Right cardiac atrium (tissue), 5 donors: ENCODE results near the gene GAREM1. TPM values are rescaled to one million over a fixed set of nuclear protein-coding genes. Genes with fewer than 3 reads are reported as not detected.

Experiments
- ATAC-seq, 2 donors: fragments of 200-7000 bp; cut with Tn5 transposase; one replicate each; pipeline versions ENCODE4 v1.8.0 to v1.9.1; 2020; ENCODE audit warnings: moderate library complexity in 2 of 2, mild to moderate bottlenecking in 1 of 2
- DNase-seq, 3 donors: peaks; one replicate each; pipeline ENCODE4 v3.0.0-alpha.2; 2020
- H3K27ac ChIP-seq: one replicate; pipeline ENCODE4 v1.5.1; 2013; ENCODE audit warnings: mild to moderate bottlenecking, low read length, control low read depth, moderate library complexity
- H3K27me3 ChIP-seq: one replicate; pipeline ENCODE4 v1.6.1; 2013; ENCODE audit not compliant: control insufficient read depth, insufficient read depth
- H3K4me1 ChIP-seq: one replicate; pipeline ENCODE4 v1.6.1; 2013; ENCODE audit warnings: low read length; ENCODE audit not compliant: control insufficient read depth, insufficient read depth
- H3K4me3 ChIP-seq: one replicate; pipeline ENCODE4 v1.5.1; 2013; ENCODE audit warnings: low read length, control low read depth
- H3K9me3 ChIP-seq: one replicate; pipeline ENCODE4 v1.6.1; 2013; ENCODE audit warnings: low read length; ENCODE audit not compliant: control insufficient read depth
- WGBS: extraction: QIAGEN DNeasy Blood & Tissue Kit; methylation state at CpG from one replicate; pipeline ENCODE4 v1.1.7; 2013; 5-methylcytosine and 5-hydroxymethylcytosine counted together
- intact Hi-C, 4 donors: fragments of 100-400 bp; cut with DNase I; formaldehyde crosslinking; loops; one replicate each; pipeline versions ENCODE4 v1.11.0 to v1.14.0; 2022 to 2023
- polyA plus RNA-seq: library from polyadenylated mRNA; stranded (reverse); fragments of 200-250 nt; gene quantifications from one replicate; pipeline ENCODE4 v1.2.3, GENCODE V29; 2013
- total RNA-seq, 4 donors: library from RNA; stranded (reverse); fragmentation: NEBNext Ultra II Directional; extraction: Animal tissue kit (Norgen Biotek cat#: 25700); gene quantifications; one replicate each; pipeline ENCODE4 v1.2.1, GENCODE V29; 2021
- donor health status: healthy with polysubstance abuse.
- donor health status: DM: no; HTN: yes; CAD: no.
- donor health status: DM: no; HTN: no; CAD: no.
- donor health status: DM: no; HTN: yes; CAD: no; lungs with severe emphysema.
- donor health status: DM: yes; HTN: yes; CAD: no.

The GAREM1 gene
- total and polyA plus RNA-seq, 5 donors = 2.9 to 14.8 (median 12.7) TPM

DNA sequence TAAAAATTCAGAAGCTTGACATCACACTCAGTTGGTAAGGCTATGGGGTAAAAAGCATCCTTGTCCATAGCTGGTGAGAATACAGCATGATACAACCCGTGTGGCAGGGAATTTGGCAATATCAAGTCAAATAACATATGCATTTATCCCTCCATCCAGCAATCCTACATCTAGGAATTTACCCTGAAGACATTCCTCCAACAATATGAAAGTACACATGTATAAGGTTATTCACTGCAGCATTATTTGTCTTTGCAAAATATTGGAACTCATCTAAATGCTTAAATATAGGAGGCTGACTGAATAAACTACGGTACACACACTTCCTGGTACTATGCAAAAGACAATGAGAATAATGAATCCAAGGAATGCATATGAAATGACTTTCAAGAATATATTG is 179.9 kb downstream of the GAREM1 start:
- H3K27ac ChIP-seq = no peak overlapping the region
- peaks cover 2% of the 10 kb centered on the region for H3K4me1 ChIP-seq
- WGBS = 70% methylated on average over 2 of the region's 2 CpGs
- H3K9me3 ChIP-seq = no peaks in the 10 kb centered on the region
- H3K27me3 ChIP-seq = no peaks in the 10 kb centered on the region
- intact Hi-C loops = no loop called here
- ATAC-seq = no peak
- no peak for DNase-seq
- H3K4me3 ChIP-seq = no peak overlapping the region

DNA sequence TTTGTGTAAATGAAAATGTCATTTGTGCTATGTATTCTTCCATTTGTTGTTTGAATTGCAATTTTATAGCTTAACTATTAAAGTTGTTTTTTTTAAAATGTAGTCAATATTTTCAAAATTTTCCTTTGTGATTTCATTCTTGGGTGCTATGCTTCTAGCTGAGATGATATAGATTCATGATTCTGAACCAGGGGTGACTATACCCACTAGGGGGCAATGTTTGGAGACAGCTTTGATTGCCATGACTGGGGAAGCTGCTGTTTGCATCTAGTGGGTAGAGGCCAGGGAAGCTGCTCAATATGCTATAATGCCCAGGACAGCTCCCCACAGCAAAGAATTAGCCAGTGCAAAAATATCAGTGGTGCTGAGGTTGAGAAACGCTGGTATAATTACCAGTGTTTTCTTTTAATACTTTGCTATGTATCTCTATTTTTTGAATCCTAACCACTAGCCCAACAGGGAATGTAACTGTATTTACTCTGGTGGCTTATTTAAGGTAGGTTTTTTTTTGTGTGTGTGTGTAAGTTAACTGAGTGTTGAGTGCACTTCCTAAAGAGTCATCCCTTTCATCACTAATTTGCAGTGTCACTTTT is 181.1 kb downstream of the GAREM1 start:
- no peaks in the 10 kb centered on the region for H3K9me3 ChIP-seq
- H3K27ac ChIP-seq = no peak overlapping the region
- intact Hi-C loops = loop anchor here in 2 of 4 donors (5.0 kb wide), 2 partner anchors 178 to 183 kb away; partner anchors contain the start of gene GAREM1 (in 1 of the 2)
- no peak overlapping the region for H3K4me3 ChIP-seq
- ATAC-seq (peak; percentile 61 to 62), DNase-seq (peak in 1 of 3 donors; percentile 27)
- WGBS = 23% methylated on average over 1 of the region's 1 CpG
- H3K27me3 ChIP-seq = no peaks in the 10 kb centered on the region
- H3K4me1 ChIP-seq = peaks cover 2% of the 10 kb centered on the region

DNA sequence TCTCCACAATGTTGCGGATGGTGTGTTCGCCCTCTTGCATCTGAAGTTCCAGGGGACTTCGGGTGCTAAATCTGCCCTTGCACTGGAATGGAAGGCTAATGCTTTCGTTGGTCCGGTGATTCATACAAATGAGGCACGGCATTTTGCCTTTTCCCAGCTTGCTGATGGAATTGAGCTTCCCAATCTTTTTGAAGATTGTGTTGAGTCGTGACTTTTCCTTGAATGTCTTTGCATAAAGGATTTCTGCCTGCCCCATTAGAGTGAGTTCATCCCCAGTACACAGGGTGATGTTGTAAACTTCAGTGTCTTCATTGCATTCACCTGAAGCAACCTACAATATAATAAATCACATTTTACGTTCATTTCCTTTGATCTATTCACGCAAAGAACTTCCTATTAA is 182.8 kb downstream of the GAREM1 start:
- DNase-seq (no peak), ATAC-seq (no peak)
- 93% methylated on average over 9 of the region's 9 CpGs for WGBS
- H3K4me3 ChIP-seq = no peak overlapping the region
- intact Hi-C loops = loop anchor here in 2 of 4 donors (5.0 kb wide), 2 partner anchors 179 to 184 kb away; partner anchors contain the start of gene GAREM1 (in 1 of the 2)
- H3K27me3 ChIP-seq = no peaks in the 10 kb centered on the region
- H3K27ac ChIP-seq = no peak overlapping the region
- H3K4me1 ChIP-seq = peaks cover 3% of the 10 kb centered on the region
- H3K9me3 ChIP-seq = no peaks in the 10 kb centered on the region

DNA sequence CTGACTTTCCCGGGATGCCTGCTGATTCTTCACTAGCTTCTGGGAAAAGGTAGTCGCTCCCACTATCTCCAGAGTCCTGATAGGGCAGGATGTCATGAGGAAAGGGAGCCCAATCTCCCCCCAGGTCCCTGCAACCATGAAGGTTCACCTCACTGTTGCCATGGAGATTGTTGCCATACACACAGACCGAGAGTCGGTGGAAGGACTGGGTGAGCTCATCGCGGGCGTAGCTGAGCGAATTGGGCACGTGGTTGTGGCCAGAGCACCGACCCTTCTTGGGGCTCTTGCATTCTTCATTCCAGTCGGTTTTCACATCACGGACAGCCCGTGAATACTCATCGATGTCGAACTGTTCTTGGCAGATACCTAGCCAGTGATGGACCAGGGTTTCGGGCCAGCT is 183.4 kb downstream of the GAREM1 start:
- H3K27me3 ChIP-seq = no peaks in the 10 kb centered on the region
- H3K9me3 ChIP-seq = no peaks in the 10 kb centered on the region
- intact Hi-C loops = loop anchor here in 2 of 4 donors (5.0 kb wide), 2 partner anchors 180 to 185 kb away; partner anchors contain the start of gene GAREM1 (in 1 of the 2)
- peaks cover 3% of the 10 kb centered on the region for H3K4me1 ChIP-seq
- H3K4me3 ChIP-seq = no peak overlapping the region
- DNase-seq (peak; percentile 40 to 63 (median 62)), ATAC-seq (peak in 1 of 2 donors; percentile 43)
- no peak overlapping the region for H3K27ac ChIP-seq
- WGBS = 72% methylated on average over 16 of the region's 16 CpGs

DNA sequence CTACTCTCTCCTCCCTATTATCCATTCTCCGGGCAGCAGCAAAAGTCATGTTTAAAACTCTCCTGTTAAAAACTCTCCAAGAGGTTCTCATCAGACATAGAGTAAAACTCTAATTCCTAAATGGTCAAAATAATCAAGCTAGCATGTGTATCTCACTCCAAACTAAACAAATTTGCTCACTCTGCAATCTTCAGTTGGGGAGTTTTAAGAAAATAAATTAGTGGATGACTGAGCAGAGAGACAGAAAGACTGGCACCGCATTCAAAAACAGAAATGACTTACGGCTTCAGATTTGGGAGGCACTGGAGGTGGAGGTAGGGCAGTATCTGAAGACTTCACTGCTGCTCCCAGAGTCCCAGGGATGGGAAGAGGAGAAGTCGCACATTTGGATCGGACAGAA is 183.9 kb downstream of the GAREM1 start:
- Histone ChIP-seq H3K9me3 (no peaks in the 10 kb centered on the region), H3K27ac (peak overlapping the region; percentile 14), H3K4me1 (peaks cover 3% of the 10 kb centered on the region), H3K4me3 (no peak overlapping the region), H3K27me3 (no peaks in the 10 kb centered on the region)
- no peak for ATAC-seq
- 70% methylated on average over 5 of the region's 5 CpGs for WGBS
- no peak for DNase-seq
- intact Hi-C loops = loop anchor here in 2 of 4 donors (5.0 kb wide), 2 partner anchors 181 to 186 kb away; partner anchors contain the start of gene GAREM1 (in 1 of the 2)

DNA sequence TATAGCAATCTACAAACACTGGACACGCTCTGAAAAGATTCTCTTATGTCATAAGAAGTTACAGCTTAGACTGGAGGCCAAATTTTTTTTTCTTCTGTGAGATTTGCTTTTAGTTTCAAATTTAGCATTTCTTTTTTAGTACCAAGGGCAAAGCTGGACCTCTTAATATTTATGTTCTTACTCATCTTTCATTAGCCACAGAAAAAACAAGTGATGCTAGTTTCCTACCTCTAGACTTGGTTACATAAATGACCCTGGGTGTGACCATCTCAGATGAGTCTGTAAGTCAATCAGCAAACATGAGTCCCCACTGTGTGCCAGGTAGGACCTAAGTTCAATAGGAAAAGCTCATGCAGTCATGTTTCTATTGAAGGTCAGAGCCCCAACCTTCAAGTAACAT is 186.4 kb downstream of the GAREM1 start:
- Histone ChIP-seq H3K27me3 (no peaks in the 10 kb centered on the region), H3K4me3 (no peak overlapping the region), H3K27ac (no peak overlapping the region), H3K4me1 (peaks cover 3% of the 10 kb centered on the region), H3K9me3 (no peaks in the 10 kb centered on the region)
- intact Hi-C loops = no loop called here
- 72% methylated on average over 1 of the region's 1 CpG for WGBS
- DNase-seq = no peak
- ATAC-seq = no peak

DNA sequence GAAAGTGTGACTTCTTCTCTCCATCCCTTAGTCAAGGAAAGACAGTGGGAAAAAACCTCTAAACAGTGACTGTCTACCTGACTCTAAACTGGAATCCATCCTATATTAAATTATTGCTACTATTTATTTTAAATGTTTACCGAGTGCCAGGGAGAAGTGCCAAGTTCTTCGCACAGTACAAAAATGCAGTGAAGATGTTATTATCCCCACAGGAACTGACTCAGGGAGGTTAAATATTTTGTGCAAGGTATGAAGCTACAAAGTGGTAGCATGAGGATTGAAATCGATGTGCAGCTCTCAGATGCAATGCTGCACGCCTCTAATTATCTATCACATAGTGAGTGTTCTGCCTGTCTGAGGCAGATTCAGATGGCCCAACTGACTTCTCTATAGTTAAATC is 189.8 kb downstream of the GAREM1 start:
- intact Hi-C loops = no loop called here
- Histone ChIP-seq H3K4me3 (no peak overlapping the region), H3K27me3 (no peaks in the 10 kb centered on the region), H3K27ac (no peak overlapping the region), H3K4me1 (peaks cover 1% of the 10 kb centered on the region), H3K9me3 (no peaks in the 10 kb centered on the region)
- no peak for ATAC-seq
- 85% methylated on average over 4 of the region's 4 CpGs for WGBS
- no peak for DNase-seq

DNA sequence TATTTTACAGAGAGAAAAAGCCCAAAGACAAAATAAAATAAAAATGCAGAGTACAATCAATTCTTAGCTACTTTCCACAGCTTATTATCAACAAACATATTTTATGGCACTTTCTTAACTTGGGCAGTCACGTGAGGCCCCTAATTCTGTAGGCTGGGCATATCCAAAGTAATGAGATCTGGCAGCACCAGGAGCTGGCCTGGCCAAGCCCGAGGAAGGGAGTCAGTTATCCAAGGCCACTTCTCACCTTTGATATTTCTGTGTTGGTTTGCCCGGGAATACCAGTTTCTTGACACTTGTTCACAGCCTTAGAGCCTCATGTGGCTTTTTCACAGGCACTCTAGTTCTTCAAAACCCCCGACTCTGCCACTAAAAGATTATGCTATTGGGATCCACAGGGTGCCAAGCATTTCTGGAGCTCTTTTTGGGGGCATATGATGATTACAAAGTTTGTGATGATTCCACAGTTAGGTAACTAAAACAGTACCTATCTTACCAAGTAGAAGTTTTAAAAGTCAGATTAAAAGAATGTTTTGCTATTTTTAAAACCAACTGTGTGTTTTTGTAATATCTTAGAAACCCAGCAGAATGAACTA is 190.4 kb downstream of the GAREM1 start:
- Histone ChIP-seq H3K9me3 (no peaks in the 10 kb centered on the region), H3K27me3 (no peaks in the 10 kb centered on the region), H3K4me3 (no peak overlapping the region), H3K27ac (no peak overlapping the region), H3K4me1 (peaks cover 1% of the 10 kb centered on the region)
- DNase-seq (peak in 1 of 3 donors; percentile 29), ATAC-seq (peak in 1 of 2 donors; percentile 26)
- intact Hi-C loops = no loop called here
- WGBS = 45% methylated on average over 4 of the region's 4 CpGs

DNA sequence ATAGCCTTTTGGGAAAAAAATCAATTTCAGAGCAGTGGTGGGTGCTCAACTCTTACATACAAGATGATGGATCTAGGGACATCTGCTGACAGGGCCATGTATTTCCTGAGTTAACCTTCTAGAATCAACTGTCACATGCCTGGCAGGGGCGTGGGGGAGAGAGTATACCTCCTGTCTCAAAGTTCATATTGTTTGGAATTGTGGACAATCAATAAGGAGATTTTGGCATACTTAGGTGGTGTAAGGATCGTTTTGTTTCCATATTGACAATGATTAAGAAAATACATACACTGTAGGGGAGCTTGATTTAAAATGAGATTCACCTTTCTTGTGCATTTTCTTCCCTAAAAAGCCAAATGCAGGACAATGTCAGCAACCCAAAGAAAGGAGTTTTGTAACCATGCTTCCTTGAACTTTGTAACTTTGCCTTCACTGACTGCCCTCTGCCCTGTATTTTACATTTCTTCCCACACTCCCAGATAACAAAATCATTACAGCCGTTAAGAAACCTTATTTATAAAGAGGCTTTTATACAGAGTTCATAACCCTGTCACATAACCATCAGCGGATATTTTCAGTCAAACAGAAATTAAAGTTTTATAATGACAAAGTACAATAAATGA is 192.4 kb downstream of the GAREM1 start:
- Histone ChIP-seq H3K4me3 (no peak overlapping the region), H3K27ac (no peak overlapping the region), H3K27me3 (no peaks in the 10 kb centered on the region), H3K4me1 (no peaks in the 10 kb centered on the region), H3K9me3 (no peaks in the 10 kb centered on the region)
- intact Hi-C loops = no loop called here
- WGBS = 66% methylated on average over 4 of the region's 4 CpGs
- no peak for ATAC-seq
- no peak for DNase-seq

DNA sequence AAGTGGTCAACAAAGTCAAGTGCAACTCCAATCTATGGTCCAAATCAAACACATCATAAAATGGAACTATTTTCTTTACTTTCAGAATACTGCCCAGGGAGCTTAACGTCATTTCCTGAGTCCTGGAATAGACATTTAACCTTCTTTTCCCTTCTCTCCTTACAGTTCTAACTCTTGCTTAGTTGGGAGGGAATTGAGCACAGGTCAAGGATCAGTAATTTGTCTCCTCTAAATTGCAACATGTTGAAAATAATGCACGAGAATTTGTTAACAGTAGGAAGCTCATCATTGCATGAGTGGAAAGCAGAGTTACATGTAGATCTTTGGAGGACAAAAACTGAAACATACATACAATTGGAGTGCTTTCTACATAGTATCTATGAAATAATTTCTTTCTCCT is 193.1 kb downstream of the GAREM1 start:
- no peak overlapping the region for H3K27ac ChIP-seq

DNA sequence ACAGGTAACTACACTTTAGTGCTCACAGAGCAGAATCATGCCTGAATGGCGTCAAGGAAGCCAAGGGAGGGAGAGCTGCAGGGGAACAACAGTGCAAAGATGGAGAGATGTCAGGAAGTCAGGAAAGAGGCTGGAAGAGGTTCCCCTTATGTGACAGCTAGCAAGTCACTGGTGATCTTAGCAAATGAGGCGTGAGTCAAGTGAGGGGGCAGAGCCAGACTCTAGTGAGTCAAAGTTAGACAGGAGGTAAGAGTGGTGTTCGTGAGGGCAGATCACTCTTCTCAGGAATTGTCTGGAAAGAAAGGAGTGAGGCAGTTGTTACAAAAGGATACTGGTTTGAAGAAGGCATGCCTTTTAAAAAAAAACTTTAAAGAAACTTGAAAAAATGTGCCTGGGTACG is 193.8 kb downstream of the GAREM1 start:
- DNase-seq (no peak), ATAC-seq (no peak)
- intact Hi-C loops = no loop called here
- no peaks in the 10 kb centered on the region for H3K9me3 ChIP-seq
- H3K27me3 ChIP-seq = no peaks in the 10 kb centered on the region
- H3K27ac ChIP-seq = no peak overlapping the region
- H3K4me3 ChIP-seq = no peak overlapping the region
- H3K4me1 ChIP-seq = no peaks in the 10 kb centered on the region
- WGBS = 87% methylated on average over 4 of the region's 4 CpGs

More for the DNA sequence above, 193.1 kb downstream of the GAREM1 start:
- no peak for ATAC-seq
- no peaks in the 10 kb centered on the region for H3K9me3 ChIP-seq
- intact Hi-C loops = no loop called here
- H3K27me3 ChIP-seq = no peaks in the 10 kb centered on the region
- no peaks in the 10 kb centered on the region for H3K4me1 ChIP-seq
- WGBS = 48% methylated on average over 2 of the region's 2 CpGs
- no peak overlapping the region for H3K4me3 ChIP-seq
- DNase-seq = no peak
